MM.1S (cell line): ENCODE results near the gene HBA1.
"Not testable (repeated sequence)": the region's sequence is repeated elsewhere in the genome, so short reads cannot be mapped to it uniquely, and the experiment has no call there.

ENCODE experiments used
- CTCF ChIP-seq: fragments of 300-600 bp; sonication (generic); IDR thresholded peaks from 2 replicates; pipeline ENCODE4 v1.5.1; 2016; ENCODE audit warnings: antibody characterized with exemption, low read length, mixed read lengths
- EZH2 ChIP-seq: fragments of 300-600 bp; sonication (generic); optimal IDR thresholded peaks from 2 replicates; pipeline ENCODE3; 2017; ENCODE audit warnings: low read depth, mild to moderate bottlenecking, antibody characterized with exemption, low read length, mixed read lengths
- EZH2phosphoT487 ChIP-seq: fragments of 300-600 bp; sonication (generic); IDR thresholded peaks from 2 replicates; pipeline ENCODE4 v1.6.1; 2018; ENCODE audit warnings: antibody characterized with exemption, low read length

GRCh38 chr16:164134-164823 is 12.2 kb upstream of the HBA1 start:
- TF ChIP-seq CTCF, EZH2, EZH2phosphoT487: not testable (repeated sequence)
